ENCODE results near the gene LRR1. TPM values are rescaled to one million over a fixed set of nuclear protein-coding genes. Genes with fewer than 3 reads are reported as not detected.

Gene LRR1
- total and polyA plus RNA-seq, 9 of the 15 experiments (the other 6 are each of a cell fraction or from before 2014, with no cell fraction given) = 26.5 to 58.1 (median 31.8) TPM

GRCh38 chr14:49586673-49587460 lies 11.9 kb upstream of the LRR1 start (continued):
- TF ChIP-seq ARNT (IDR thresholded peaks at IDR 0.05) = peak in 1 of 2 experiments; percentile 70; a peak in 1 of 4 replicates
- TF ChIP-seq POLR3G (IDR thresholded peaks at IDR 0.05; ENCODE audit: extremely low read depth, insufficient read length, insufficient replicate concordance) = no peak
- no peak for TF ChIP-seq AFF4 (CRISPR knock-in tag; IDR thresholded peaks at IDR 0.05)
- TF ChIP-seq MEF2D (tag; conservative IDR thresholded peaks at IDR 0.05; ENCODE audit: low read depth) = peak; percentile 47; the same call in 1 of the 2 replicates
- no peak for TF ChIP-seq KAT2B (IDR thresholded peaks at IDR 0.05; ENCODE audit: low read depth, low read length)
- TF ChIP-seq, protein P1, sequence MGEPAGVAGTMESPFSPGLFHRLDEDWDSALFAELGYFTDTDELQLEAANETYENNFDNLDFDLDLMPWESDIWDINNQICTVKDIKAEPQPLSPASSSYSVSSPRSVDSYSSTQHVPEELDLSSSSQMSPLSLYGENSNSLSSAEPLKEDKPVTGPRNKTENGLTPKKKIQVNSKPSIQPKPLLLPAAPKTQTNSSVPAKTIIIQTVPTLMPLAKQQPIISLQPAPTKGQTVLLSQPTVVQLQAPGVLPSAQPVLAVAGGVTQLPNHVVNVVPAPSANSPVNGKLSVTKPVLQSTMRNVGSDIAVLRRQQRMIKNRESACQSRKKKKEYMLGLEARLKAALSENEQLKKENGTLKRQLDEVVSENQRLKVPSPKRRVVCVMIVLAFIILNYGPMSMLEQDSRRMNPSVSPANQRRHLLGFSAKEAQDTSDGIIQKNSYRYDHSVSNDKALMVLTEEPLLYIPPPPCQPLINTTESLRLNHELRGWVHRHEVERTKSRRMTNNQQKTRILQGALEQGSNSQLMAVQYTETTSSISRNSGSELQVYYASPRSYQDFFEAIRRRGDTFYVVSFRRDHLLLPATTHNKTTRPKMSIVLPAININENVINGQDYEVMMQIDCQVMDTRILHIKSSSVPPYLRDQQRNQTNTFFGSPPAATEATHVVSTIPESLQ (CRISPR knock-in tag; IDR thresholded peaks at IDR 0.05) = no peak
- TF ChIP-seq BCOR (IDR thresholded peaks at IDR 0.05) = peak; percentile 82
- no peak for TF ChIP-seq KLF10 (CRISPR knock-in tag; IDR thresholded peaks at IDR 0.05)
- peak; percentile 39; the same call in 1 of the 2 replicates for TF ChIP-seq GABPA (tag; conservative IDR thresholded peaks at IDR 0.05; ENCODE audit: low read depth)
- no peak; the same call in 1 of the 2 replicates for TF ChIP-seq SOX6 (IDR thresholded peaks at IDR 0.05)
- TF ChIP-seq, protein P2, sequence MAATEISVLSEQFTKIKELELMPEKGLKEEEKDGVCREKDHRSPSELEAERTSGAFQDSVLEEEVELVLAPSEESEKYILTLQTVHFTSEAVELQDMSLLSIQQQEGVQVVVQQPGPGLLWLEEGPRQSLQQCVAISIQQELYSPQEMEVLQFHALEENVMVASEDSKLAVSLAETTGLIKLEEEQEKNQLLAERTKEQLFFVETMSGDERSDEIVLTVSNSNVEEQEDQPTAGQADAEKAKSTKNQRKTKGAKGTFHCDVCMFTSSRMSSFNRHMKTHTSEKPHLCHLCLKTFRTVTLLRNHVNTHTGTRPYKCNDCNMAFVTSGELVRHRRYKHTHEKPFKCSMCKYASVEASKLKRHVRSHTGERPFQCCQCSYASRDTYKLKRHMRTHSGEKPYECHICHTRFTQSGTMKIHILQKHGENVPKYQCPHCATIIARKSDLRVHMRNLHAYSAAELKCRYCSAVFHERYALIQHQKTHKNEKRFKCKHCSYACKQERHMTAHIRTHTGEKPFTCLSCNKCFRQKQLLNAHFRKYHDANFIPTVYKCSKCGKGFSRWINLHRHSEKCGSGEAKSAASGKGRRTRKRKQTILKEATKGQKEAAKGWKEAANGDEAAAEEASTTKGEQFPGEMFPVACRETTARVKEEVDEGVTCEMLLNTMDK (IDR thresholded peaks at IDR 0.05; ENCODE audit: borderline replicate concordance, insufficient read depth, low read depth, low read length, poor library complexity, severe bottlenecking) = no peak
- peak; percentile 8; the same call in 1 of the 2 replicates for TF ChIP-seq DMBX1 (CRISPR knock-in tag; IDR thresholded peaks at IDR 0.05; ENCODE audit: borderline replicate concordance)
- peak; percentile 64; the same call in 1 of the 2 replicates for TF ChIP-seq FOSL1 (tag; conservative IDR thresholded peaks at IDR 0.05)
- no peak for TF ChIP-seq TSHZ1 (CRISPR knock-in tag; IDR thresholded peaks at IDR 0.05)

All from K562 (cell line).